Hepatocyte (in vitro differentiated cells): Measurements from ENCODE around the gene NTNG2.

ENCODE experiments used
- EZH2 ChIP-seq: fragments of 200-600 bp; sonication (generic); IDR thresholded peaks from 2 replicates; pipeline ENCODE4 v1.6.1; 2016; ENCODE audit warnings: antibody characterized with exemption, mild to moderate bottlenecking, borderline replicate concordance
- EZH2phosphoT487 ChIP-seq: fragments of 200-600 bp; sonication (generic); IDR thresholded peaks from one replicate; pipeline ENCODE4 v1.6.1; 2018; ENCODE audit warnings: antibody characterized with exemption, mild to moderate bottlenecking, low read depth, moderate library complexity; ENCODE audit not compliant: unreplicated experiment, severe bottlenecking
- TF ChIP-seq, protein P1 (sequence below): fragments of 200-600 bp; sonication (generic); IDR thresholded peaks from 2 replicates; pipeline ENCODE4 v1.5.1; 2016; ENCODE audit warnings: antibody characterized with exemption, mild to moderate bottlenecking; ENCODE audit not compliant: poor library complexity

DNA sequence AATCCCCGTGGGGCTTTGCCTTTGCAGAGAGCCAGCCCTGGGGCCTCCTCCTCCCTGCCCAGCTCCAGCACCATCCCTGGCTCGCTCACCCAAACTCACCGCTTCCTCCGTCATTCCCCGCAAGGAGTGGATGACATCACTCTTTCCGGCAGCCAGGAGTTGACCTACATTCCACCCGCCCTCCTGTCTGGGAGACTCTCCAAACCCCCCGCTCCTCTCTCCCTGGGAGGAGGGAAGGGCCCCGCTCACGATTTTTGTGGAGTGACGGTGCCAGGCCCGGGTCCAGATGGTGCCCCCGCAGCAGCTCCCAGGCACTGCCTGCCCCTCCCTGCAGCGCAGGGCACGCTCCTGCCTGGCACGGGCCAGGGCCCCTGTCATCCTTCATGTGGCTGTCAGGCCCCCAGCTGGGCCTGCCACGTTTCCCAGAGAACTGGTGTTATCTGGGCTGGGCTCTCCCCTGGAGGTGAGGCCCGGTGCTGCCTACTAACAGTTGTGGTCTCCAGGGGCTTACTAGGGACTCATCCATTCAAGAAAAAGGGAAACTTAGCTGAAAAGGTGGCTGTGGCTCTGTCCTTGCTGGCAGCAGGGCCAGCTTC is 52.3 kb downstream of the NTNG2 start:
- TF ChIP-seq EZH2 (no peak), EZH2phosphoT487 (no peak)
- TF ChIP-seq, protein P1, sequence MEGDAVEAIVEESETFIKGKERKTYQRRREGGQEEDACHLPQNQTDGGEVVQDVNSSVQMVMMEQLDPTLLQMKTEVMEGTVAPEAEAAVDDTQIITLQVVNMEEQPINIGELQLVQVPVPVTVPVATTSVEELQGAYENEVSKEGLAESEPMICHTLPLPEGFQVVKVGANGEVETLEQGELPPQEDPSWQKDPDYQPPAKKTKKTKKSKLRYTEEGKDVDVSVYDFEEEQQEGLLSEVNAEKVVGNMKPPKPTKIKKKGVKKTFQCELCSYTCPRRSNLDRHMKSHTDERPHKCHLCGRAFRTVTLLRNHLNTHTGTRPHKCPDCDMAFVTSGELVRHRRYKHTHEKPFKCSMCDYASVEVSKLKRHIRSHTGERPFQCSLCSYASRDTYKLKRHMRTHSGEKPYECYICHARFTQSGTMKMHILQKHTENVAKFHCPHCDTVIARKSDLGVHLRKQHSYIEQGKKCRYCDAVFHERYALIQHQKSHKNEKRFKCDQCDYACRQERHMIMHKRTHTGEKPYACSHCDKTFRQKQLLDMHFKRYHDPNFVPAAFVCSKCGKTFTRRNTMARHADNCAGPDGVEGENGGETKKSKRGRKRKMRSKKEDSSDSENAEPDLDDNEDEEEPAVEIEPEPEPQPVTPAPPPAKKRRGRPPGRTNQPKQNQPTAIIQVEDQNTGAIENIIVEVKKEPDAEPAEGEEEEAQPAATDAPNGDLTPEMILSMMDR = no peak
